ENCODE measurements around the gene PIGS. TPM values are rescaled to one million over a fixed set of nuclear protein-coding genes. Genes with fewer than 3 reads are reported as not detected.

The PIGS gene
- total and polyA plus RNA-seq, 9 of the 15 experiments (the other 6 are each of a cell fraction or from before 2014, with no cell fraction given): 47.5 to 138 (median 57.6) TPM

DNA sequence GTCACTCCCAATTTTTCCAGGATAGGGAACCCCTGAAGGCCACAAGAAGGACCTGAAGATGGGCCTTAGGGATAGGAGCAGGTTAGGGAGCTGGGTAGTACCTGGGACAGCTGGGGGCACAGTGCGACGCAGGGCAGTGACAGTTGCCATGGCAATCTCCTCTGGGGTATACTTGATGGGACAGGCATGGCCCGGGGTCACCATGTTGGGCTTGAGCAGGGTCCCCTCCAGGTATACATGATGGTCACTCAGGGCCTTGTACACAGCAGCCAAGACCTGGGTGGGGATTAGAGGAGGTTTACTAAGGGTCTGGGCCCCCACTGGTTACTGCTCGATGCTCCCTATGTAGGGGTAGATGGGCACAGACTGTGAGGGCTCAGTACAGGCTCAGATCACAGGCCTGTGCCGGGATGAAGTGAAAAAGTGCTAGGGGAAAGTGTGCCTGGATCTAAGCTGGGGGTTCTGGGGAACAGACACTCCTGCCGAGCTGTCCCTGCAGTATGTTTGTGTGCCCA, 2.7 kb upstream of the PIGS start:
- peaks cover 51% of the 10 kb centered on the region for H3K79me2 ChIP-seq (ENCODE audit: control insufficient read depth, insufficient read depth, low read length)
- POLR2A ChIA-PET: interaction anchor here (0.5 to 16.7 kb wide), 5 partner anchors 10 to 371 kb away, joined by 3 to 274 read pairs (median 4); partner anchors contain the start of gene SPAG5
- H3K27me3 ChIP-seq (ENCODE audit: control insufficient read depth in 2 of 2, insufficient read depth in 2 of 2, low read length in 2 of 2): no peaks in the 10 kb centered on the region
- H3K36me3 ChIP-seq (ENCODE audit: control insufficient read depth, insufficient read depth, low read length): peaks cover 57% of the 10 kb centered on the region
- intact Hi-C loops (cut with micrococcal nuclease) (no loop called here), in situ Hi-C loops (cut with MboI) (no loop called here)
- BruUV-seq (replicated peaks): no TSS peak
- H3K4me2 ChIP-seq (ENCODE audit: insufficient read depth, low read length): no peak overlapping the region
- peak overlapping the region in 1 of 2 experiments; percentile 41; a peak in 1 of 4 replicates for H3K9ac ChIP-seq (ENCODE audit: insufficient read depth in 1 of 2, low read depth in 2 of 2, low read length in 2 of 2)
- H3K4me3 ChIP-seq: no peak overlapping the region
- no peak for DNase-seq (ENCODE audit: extremely low read depth in 1 of 4, low spot score in 3 of 4)
- FAIRE-seq: no peak
- TF ChIP-seq MEIS2 (IDR thresholded peaks at IDR 0.05; ENCODE audit: partially characterized antibody): no peak
- TF ChIP-seq, protein P1, sequence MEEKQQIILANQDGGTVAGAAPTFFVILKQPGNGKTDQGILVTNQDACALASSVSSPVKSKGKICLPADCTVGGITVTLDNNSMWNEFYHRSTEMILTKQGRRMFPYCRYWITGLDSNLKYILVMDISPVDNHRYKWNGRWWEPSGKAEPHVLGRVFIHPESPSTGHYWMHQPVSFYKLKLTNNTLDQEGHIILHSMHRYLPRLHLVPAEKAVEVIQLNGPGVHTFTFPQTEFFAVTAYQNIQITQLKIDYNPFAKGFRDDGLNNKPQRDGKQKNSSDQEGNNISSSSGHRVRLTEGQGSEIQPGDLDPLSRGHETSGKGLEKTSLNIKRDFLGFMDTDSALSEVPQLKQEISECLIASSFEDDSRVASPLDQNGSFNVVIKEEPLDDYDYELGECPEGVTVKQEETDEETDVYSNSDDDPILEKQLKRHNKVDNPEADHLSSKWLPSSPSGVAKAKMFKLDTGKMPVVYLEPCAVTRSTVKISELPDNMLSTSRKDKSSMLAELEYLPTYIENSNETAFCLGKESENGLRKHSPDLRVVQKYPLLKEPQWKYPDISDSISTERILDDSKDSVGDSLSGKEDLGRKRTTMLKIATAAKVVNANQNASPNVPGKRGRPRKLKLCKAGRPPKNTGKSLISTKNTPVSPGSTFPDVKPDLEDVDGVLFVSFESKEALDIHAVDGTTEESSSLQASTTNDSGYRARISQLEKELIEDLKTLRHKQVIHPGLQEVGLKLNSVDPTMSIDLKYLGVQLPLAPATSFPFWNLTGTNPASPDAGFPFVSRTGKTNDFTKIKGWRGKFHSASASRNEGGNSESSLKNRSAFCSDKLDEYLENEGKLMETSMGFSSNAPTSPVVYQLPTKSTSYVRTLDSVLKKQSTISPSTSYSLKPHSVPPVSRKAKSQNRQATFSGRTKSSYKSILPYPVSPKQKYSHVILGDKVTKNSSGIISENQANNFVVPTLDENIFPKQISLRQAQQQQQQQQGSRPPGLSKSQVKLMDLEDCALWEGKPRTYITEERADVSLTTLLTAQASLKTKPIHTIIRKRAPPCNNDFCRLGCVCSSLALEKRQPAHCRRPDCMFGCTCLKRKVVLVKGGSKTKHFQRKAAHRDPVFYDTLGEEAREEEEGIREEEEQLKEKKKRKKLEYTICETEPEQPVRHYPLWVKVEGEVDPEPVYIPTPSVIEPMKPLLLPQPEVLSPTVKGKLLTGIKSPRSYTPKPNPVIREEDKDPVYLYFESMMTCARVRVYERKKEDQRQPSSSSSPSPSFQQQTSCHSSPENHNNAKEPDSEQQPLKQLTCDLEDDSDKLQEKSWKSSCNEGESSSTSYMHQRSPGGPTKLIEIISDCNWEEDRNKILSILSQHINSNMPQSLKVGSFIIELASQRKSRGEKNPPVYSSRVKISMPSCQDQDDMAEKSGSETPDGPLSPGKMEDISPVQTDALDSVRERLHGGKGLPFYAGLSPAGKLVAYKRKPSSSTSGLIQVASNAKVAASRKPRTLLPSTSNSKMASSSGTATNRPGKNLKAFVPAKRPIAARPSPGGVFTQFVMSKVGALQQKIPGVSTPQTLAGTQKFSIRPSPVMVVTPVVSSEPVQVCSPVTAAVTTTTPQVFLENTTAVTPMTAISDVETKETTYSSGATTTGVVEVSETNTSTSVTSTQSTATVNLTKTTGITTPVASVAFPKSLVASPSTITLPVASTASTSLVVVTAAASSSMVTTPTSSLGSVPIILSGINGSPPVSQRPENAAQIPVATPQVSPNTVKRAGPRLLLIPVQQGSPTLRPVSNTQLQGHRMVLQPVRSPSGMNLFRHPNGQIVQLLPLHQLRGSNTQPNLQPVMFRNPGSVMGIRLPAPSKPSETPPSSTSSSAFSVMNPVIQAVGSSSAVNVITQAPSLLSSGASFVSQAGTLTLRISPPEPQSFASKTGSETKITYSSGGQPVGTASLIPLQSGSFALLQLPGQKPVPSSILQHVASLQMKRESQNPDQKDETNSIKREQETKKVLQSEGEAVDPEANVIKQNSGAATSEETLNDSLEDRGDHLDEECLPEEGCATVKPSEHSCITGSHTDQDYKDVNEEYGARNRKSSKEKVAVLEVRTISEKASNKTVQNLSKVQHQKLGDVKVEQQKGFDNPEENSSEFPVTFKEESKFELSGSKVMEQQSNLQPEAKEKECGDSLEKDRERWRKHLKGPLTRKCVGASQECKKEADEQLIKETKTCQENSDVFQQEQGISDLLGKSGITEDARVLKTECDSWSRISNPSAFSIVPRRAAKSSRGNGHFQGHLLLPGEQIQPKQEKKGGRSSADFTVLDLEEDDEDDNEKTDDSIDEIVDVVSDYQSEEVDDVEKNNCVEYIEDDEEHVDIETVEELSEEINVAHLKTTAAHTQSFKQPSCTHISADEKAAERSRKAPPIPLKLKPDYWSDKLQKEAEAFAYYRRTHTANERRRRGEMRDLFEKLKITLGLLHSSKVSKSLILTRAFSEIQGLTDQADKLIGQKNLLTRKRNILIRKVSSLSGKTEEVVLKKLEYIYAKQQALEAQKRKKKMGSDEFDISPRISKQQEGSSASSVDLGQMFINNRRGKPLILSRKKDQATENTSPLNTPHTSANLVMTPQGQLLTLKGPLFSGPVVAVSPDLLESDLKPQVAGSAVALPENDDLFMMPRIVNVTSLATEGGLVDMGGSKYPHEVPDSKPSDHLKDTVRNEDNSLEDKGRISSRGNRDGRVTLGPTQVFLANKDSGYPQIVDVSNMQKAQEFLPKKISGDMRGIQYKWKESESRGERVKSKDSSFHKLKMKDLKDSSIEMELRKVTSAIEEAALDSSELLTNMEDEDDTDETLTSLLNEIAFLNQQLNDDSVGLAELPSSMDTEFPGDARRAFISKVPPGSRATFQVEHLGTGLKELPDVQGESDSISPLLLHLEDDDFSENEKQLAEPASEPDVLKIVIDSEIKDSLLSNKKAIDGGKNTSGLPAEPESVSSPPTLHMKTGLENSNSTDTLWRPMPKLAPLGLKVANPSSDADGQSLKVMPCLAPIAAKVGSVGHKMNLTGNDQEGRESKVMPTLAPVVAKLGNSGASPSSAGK (IDR thresholded peaks at IDR 0.05): no peak
- TF ChIP-seq, protein P2, sequence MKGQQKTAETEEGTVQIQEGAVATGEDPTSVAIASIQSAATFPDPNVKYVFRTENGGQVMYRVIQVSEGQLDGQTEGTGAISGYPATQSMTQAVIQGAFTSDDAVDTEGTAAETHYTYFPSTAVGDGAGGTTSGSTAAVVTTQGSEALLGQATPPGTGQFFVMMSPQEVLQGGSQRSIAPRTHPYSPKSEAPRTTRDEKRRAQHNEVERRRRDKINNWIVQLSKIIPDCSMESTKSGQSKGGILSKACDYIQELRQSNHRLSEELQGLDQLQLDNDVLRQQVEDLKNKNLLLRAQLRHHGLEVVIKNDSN (CRISPR knock-in tag; IDR thresholded peaks at IDR 0.05): no peak
- H3K27ac ChIP-seq (ENCODE audit: extremely low read depth, low read depth, low read length): no peak overlapping the region
- H2AFZ ChIP-seq (ENCODE audit: low read depth, low read length): no peak overlapping the region
- H4K20me1 ChIP-seq (replicated peaks; ENCODE audit: control insufficient read depth, insufficient read depth, low read length): 0 out of 2 replicates have a peak, but pooled peaks cover 10% of the 10 kb centered on the region
- peaks cover 32 to 40% of the 10 kb centered on the region in 2 experiments for H3K4me1 ChIP-seq (replicated peaks in 1 of 2; ENCODE audit: control insufficient read depth in 2 of 2, insufficient read depth in 2 of 2, low read length in 2 of 2)
- CTCF ChIA-PET (ENCODE audit: low intra/inter-chr PET ratio): no interaction called here
- peaks cover 18% of the 10 kb centered on the region for H3K9me1 ChIP-seq (ENCODE audit: control insufficient read depth, insufficient read depth, low read length)
- ATAC-seq: no peak
- 80% methylated on average over 6 of the region's 6 CpGs for WGBS (ENCODE audit: insufficient coverage, low coverage, missing lambda C conversion rate)
- H3K9me3 ChIP-seq (replicated peaks; ENCODE audit: control insufficient read depth, insufficient read depth, low read depth, low read length): no peaks in the 10 kb centered on the region
